ENCODE results near the gene PLIN4.
"Not testable (repeated sequence)": the region's sequence is repeated elsewhere in the genome, so short reads cannot be mapped to it uniquely, and the experiment has no call there.

PLIN4 gene

DNA sequence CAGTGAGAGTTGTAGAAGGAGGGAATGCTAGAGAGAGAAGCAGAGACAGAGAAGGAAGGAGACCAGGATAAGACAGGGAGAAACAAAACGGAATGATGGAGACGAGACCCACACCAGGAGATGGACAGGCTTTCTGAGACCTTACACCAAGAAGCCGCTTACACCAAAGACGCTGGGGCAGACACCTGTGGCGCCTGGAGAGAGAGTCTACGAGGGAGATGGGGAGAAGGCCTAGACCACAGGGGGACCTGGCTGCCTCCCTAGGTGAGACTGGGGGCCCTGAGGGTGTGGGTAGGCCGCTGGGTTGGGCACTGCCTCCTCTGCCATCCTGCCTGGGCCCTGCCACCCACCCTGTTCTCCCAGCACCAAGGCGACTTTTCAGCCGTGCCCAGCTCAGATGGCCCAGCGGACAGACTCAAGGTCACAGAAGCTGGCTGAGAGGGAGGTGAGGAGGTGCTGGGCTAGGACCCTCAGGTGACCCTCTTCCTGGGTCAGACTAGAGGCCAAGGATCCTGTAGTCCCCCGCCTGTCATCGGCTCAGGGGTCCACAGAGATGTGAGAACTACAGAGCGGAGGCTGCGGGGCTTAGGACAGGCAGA, 11.7 kb upstream of the PLIN4 start:
- DNase-seq, result no peak

DNA sequence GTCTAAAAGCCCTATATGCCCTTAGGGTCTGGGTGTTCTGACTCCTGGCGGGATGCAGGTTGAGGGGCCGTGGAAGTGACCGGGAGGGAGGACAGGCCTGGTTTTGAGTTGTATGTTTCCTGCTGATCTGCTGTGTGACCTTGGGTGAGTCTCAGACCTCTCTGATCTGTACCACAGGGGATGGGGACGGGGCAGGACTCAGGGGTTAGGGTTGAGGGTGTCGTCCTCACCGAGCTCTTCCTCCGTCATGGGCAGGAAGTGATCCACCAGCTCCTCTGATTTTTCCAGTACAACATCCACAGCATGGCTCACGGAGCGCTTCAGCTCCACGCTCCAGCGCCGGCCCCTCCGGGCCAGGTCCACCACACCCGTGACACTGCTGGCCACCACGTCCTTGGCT, 10.6 kb upstream of the PLIN4 start:
- DNase-seq, result no peak

DNA sequence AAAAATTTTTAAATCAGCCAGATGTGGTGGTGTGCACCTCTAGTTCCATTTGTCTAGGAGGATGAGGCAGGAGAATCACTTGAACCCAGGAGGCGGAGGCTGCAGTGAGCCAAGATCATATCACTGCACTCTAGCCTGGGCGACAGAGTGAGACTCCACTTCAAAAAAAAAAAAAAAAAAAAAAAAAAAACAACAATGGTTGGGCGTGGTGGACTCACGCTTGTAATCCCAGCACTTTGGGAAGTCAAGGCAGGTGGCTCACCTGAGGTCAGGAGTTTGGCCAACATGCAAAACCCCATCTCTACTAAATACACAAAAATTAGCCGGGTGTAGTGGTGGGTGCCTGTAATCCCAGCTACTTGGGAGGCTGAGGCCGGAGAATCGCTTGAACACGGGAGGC, 9.1 kb upstream of the PLIN4 start:
- not testable (repeated sequence) for DNase-seq

- no peak for DNase-seq
Measured at GRCh38 chr19:4525563-4526002, 7.3 kb upstream of the PLIN4 start.

GRCh38 chr19:4524808-4525562, 6.7 kb upstream of the PLIN4 start:
- DNase-seq, result peak in 15 of 58 donors; percentile 0 to 50 (median 16)

- DNase-seq, result peak in 11 of 58 donors; percentile 5 to 25 (median 11)
Measured at GRCh38 chr19:4523306-4524110, 5.2 kb upstream of the PLIN4 start.

GRCh38 chr19:4522291-4523002, 4.2 kb upstream of the PLIN4 start:
- no peak for DNase-seq

DNA sequence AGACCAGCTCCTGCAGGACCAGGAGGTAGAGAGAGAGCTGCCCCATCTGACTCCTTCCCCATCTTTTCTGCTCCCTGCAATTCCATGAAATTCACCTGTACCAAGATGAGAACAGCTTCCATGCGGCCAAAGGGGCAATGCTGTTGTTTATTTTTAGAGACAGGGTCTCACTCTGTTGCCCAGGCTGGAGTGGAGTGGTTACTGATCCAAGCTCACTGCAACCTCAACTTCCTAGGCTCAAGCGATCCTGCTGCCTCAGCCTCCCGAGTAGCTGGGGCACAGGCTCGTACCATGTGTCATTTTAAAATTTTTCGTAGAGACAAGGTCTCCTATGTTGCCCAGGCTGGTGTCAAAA, 3.6 kb upstream of the PLIN4 start:
- no peak for DNase-seq

DNA sequence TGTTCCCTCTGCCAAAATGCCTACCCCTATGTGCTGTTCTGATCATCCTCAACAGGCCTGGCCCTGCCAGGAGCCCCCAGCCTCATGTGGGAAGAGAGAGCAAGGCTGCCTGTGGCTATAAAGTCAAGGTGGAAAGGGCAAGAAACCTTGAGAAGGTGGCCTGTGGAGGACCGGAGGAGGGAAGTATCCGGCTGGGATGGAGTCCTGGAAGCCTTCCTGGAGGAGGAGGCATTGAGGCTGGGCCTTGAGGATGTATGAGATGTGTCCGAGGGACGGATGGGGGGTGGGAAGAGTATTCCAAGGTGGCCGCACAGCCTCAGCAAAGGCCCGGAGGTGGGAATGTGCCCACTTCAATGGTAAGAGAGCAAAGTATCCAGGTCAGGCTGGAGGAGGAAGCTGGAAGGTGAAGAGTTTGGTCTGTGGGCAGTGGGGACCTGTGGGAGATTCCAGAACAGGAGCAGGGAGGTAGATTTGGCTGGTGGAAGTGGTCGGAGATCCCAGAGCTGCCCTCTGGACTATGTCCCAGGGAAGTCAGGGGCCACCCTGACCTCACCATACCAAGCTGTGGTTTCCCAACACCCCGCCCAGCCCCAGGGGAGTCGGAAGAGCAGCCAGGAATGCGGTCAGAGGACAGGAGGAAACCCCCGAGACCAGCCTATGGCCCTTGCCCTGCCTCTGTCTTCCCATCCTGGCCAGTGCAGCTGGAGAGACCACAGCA, 3.0 kb upstream of the PLIN4 start:
- no peak for DNase-seq

DNA sequence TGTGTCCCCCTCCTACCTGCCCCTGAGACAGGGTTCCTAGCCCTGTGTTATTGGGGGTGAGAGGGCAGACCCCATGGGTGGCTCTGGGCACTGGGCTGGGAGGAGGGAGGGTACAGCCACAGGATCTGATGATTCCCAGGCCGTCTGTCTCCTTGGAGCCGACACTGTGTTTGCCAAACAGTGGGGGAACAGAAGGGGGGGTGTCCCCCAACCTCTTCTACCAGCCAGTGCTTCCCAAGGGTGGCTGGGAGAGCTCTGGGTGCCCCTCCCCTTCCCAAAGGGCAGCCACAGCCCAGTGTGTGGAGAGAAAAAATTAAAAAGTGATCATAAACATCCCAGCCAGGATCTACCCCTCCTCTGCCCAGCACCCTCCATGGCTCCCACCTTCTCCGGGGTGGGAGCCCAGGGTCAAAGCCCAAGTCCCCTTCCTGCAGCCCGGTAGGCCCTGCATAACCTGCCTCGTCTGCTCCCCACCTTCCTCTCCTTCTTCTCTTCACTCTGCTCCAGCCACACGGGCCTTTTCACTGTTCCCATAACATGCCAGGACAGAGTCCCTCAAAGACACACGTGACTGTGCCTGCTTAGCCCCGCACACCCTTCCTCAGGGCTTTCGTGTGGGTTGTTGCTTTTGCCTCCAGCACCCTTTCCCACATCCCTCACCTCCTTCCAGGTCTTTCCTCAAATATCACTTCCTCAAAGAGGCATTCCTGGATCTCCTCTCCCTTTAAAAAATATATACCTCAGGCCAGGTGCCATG, 1.4 kb upstream of the PLIN4 start:
- peak in 11 of 58 donors; percentile 3 to 35 (median 14) for DNase-seq

GRCh38 chr19:4519172-4519496, 848 bp upstream of the PLIN4 start:
- no peak for DNase-seq

DNA sequence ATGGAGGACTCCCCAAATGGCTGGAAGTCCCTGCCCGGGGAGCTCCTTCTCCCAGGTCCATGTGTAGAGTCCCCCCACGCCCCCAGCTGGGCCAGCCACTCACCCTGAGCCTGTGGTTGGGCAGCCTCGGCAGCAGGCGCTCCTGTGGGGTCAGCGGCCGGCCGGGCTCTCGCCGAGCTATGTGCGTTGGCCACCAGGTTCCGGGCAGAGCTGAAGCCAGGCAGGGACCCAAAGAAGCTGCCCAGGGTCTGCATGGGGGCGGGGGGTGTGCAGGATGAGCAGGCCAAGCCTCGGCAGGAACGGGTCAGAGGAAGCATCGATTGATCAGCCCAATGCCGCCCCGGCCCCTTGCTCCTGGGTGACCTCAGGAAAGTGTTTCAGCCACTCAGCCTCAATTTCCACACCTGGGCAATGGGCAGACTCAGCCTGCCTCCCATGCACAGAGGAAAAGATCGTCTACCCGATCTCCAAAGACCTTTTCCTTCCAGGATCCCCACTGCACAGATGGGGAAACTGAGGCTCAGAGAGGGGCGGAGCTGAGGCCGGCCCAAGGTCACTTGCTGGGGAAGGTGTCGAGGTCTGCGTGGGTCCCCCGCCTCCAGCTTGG, 732 bp downstream of the PLIN4 start:
- DNase-seq, result no peak

- peak in 3 of 58 donors; percentile 9 to 23 (median 15) for DNase-seq
Measured at GRCh38 chr19:4516939-4517300, 1.4 kb downstream of the PLIN4 start.

DNA sequence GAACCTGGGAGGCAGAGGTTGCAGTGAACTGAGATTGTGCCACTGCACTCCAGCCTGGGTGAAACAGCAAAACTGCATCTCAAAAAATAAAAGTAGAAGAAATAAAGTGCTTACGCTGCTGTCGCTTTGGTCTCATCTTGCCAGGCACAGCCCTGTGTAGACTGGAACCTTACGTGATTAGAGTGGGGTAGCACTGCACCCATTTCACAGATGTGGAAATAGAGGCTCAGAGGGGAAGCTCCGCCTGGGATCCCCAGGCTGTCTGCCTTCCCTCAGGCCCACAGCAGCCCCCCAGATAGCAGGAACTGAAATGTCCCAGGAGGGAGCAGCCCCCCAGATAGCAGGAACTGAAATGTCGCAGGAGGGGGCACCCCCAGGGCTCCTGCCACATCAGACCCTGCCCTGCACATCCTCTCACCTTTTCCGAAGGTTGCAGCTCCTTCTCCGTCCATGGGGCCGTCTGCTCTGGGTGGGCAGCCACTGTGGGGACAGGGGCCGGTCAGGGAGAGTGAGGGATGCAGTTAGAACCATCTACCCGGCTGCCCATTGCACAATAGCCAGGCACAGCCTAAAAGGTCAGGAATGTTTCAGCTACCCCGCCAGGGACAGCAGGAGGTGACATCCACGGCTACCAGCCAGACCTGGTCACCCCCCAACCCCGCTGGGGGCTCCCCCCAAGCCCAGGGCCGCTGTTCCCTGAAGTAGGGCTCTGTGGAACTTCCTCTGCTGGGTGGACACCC, 1.9 kb downstream of the PLIN4 start:
- no peak for DNase-seq

- DNase-seq, result no peak
Measured at GRCh38 chr19:4515732-4516131, 2.6 kb downstream of the PLIN4 start.

GRCh38 chr19:4513248-4513647, 5.0 kb downstream of the PLIN4 start:
- DNase-seq, result no peak

DNA sequence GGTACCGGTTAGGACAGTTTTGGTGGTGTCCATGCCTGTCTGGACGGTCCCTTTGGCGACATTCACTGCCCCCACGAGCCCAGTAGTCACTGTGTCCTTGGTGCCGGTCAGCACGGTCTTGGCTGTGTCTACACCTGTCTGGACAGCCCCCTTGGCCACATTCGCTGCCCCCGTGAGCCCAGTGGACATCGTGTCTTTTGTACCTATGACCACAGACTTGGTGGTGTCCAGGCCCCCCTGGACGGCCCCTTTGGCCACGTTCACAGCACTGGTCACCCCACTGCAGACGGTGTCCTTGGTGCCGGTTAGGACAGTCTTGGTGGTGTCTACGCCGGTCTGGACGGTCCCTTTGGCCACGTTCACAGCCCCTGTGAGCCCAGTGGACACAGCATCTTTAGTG, 6.2 kb downstream of the PLIN4 start:
- no peak for DNase-seq

- no peak for DNase-seq
Measured at GRCh38 chr19:4511300-4512054, 6.8 kb downstream of the PLIN4 start.
